ENCODE data around the gene IFNK.

GRCh38 chr9:27520986-27521385 lies 3.1 kb upstream of the IFNK start:
- TF ChIP-seq POLR2A (IDR thresholded peaks at IDR 0.05) (no peak), CTCF (IDR thresholded peaks at IDR 0.05) (no peak)

All from heart left ventricle (tissue), 13 donors.